Measurements from ENCODE around the gene SETD1A. TPM values are rescaled to one million over a fixed set of nuclear protein-coding genes. Genes with fewer than 3 reads are reported as not detected.
A peak's percentile ranks its signal among the peaks of the same experiment; 100 is the strongest.
"Not testable (repeated sequence)": the region's sequence is repeated elsewhere in the genome, so short reads cannot be mapped to it uniquely, and the experiment has no call there.

Gene SETD1A
- total RNA-seq, 2 experiments from 2014 or later = 23.9 to 26.4 TPM

DNA sequence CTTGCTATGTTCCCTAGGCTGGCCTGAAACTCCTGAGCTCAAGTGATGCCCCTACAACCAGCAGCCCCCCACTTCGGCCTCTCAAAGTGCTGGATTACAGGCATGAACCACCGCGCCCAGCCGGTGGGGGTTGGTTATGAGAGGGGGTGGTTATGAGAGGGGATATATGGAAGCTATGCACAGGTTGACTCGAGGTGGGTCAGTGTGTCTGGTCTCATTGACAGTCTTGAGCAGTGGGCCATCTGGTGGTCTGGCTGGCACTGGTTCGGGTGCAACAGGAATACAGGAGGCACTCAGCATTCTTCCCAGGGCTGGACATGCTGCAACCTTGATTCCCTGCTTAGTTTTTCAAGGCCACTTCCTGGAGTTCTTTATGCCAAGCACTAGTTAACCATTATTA, 58.5 kb downstream of the SETD1A start:
- Mint-ChIP-seq H3K4me3 (no peak overlapping the region), H3K27ac (no peak overlapping the region), H3K4me1 (peaks cover 3% of the 10 kb centered on the region), H3K36me3 (no peaks in the 10 kb centered on the region), H3K27me3 (peaks cover 39% of the 10 kb centered on the region), H3K9me3 (ENCODE audit: low read depth) (no peaks in the 10 kb centered on the region)
- DNase-seq = no peak
- CTCF ChIA-PET = interaction anchor here (1.0 kb wide), 2 partner anchors 62 to 80 kb away, joined by 3 to 4 read pairs; no protein-coding TSS in a partner anchor
- no peak for ATAC-seq

DNA sequence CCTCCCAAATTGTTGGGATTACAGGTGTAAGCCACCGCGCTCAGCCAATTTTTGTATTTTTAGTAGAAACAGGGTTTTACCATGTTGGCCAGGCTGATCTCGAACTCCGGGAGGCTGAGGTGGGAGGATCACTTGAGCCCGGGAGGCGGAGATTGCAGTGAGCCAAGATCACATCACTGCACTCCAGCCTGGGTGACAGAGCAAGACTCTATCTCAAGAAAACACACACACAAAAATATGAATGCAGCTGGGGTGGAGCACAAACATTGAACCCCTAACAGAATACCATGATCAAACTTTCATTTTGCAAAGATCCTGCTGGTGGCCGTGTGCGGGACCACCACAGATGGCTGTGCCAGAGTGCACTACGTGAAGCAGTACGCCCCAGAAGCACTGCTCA, 60.2 kb downstream of the SETD1A start:
- H3K4me1 Mint-ChIP-seq; H3K9me3 Mint-ChIP-seq (ENCODE audit: low read depth); H3K36me3 Mint-ChIP-seq; DNase-seq; CTCF ChIA-PET; ATAC-seq; H3K27ac Mint-ChIP-seq; H3K4me3 Mint-ChIP-seq: not testable (repeated sequence)
- peaks cover 23% of the 10 kb centered on the region for H3K27me3 Mint-ChIP-seq

DNA sequence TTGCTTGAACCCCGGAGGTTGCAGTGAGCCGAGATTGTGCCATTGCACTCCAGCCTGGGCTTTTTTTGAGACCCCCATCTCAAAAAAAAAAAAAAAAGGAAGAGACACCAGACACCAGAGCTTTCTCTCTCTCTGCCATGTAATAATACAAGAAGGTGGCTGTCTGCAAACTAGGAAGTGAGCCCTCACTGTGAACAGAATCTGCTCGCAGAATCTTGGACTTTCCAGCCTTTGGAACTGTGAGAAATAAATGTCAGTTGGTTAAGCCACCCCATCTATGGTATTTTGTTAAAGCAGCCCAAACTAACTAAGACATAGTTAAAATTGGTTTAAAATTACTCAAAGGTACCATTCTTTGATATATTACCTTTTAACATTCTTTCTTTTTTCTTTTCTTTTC, 63.0 kb downstream of the SETD1A start:
- DNase-seq (no peak), ATAC-seq (no peak)
- H3K9me3 Mint-ChIP-seq (ENCODE audit: low read depth) = no peaks in the 10 kb centered on the region
- peaks cover 5% of the 10 kb centered on the region for H3K27me3 Mint-ChIP-seq
- no peaks in the 10 kb centered on the region for H3K36me3 Mint-ChIP-seq
- no peak overlapping the region for H3K27ac Mint-ChIP-seq
- H3K4me3 Mint-ChIP-seq = no peak overlapping the region
- H3K4me1 Mint-ChIP-seq = peaks cover 9% of the 10 kb centered on the region
- CTCF ChIA-PET = interaction anchor here (1.1 to 2.0 kb wide), 2 partner anchors 35 to 218 kb away, joined by 3 to 7 read pairs; no protein-coding TSS in a partner anchor

DNA sequence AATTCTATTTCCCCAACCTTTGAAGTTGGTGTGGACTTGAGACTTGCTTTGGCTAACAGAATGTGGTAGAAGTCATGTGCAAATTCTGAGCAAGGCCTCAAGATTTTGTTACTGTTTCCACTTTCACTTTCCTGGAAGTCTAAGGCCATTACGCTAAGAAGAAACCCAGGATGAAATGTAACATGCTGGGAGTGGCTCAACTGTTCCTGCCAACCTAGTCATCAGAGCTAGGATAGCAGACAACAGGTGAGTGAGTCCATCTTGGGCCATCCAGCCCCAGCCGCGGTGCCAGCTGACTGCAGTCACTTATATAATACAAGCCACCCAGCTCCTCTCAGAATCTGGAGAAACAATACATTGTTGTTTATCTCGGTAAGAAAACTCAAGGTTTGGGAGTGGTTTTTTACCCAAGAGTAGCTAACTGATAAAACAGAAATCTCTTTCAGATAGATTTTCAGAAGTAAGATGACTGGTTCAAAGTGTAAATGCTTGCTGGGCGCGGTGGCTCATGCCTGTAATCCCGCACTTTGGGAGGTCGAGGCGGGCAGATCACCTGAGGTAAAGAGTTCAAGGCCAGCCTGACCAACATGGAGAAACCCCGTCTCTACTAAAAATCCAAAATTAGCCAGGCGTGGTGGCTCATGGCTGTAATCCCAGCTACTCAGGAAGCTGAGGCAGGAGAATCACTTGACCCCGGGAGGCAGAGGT, 65.1 kb downstream of the SETD1A start:
- no peaks in the 10 kb centered on the region for H3K27me3 Mint-ChIP-seq
- CTCF ChIA-PET = interaction anchor here (1.4 kb wide), 1 partner anchor 421 kb away, joined by 3 read pairs; no protein-coding TSS in a partner anchor
- ATAC-seq = no peak
- peaks cover 9% of the 10 kb centered on the region for H3K4me1 Mint-ChIP-seq
- no peak for DNase-seq
- no peaks in the 10 kb centered on the region for H3K36me3 Mint-ChIP-seq
- H3K27ac Mint-ChIP-seq = no peak overlapping the region
- H3K9me3 Mint-ChIP-seq (ENCODE audit: low read depth) = no peaks in the 10 kb centered on the region
- no peak overlapping the region for H3K4me3 Mint-ChIP-seq

DNA sequence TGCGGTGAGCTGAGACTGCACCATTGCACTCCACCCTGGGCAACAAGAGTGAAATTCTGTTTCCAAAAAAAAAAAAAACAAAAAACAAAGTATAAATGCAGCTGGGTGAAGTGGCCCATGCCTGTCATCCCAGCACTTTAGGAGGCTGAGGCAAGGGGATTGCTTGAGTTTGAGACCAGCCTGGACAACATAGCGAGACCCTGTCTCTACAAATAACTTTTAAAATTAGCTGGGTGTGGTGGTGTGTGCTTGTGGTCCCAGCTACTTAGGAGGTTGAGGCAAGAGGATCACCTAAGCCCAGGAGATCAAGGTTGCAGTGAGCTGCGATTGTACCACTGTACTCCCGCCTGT, 65.7 kb downstream of the SETD1A start:
- no peak for ATAC-seq
- H3K4me3 Mint-ChIP-seq = no peak overlapping the region
- no peaks in the 10 kb centered on the region for H3K27me3 Mint-ChIP-seq
- peaks cover 9% of the 10 kb centered on the region for H3K4me1 Mint-ChIP-seq
- DNase-seq = no peak
- no peaks in the 10 kb centered on the region for H3K9me3 Mint-ChIP-seq (ENCODE audit: low read depth)
- CTCF ChIA-PET = interaction anchor here (1.4 kb wide), 1 partner anchor 421 kb away, joined by 3 read pairs; no protein-coding TSS in a partner anchor
- no peak overlapping the region for H3K27ac Mint-ChIP-seq
- no peaks in the 10 kb centered on the region for H3K36me3 Mint-ChIP-seq

DNA sequence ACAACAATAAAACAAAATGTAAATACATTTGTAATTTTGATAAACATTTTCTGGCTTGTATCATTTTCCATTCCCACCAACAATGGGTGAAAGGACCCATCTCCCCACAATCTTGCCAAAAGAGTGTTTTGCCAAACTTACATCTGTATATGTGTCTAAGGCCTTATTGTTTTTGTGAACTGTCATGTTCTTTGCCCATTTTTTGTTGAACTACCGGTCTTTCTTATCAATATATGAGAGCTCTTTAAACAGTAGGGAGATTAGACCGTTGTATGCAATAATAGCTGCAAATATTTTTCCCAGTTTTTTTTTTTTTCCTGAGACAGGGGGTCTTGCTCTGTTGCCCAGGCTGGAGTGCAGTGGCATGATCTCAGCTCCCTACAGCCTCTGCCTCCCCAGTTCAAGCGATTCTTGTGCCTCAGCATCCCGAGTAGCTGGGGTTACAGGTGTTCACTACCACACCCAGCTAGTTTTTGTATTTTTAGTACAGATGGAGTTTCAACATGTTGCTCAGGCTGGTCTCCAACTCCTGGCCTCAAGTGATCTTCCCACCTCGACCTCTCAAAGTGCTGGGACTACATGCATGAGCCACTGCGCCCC, 66.2 kb downstream of the SETD1A start:
- no peaks in the 10 kb centered on the region for H3K9me3 Mint-ChIP-seq (ENCODE audit: low read depth)
- H3K27me3 Mint-ChIP-seq = no peaks in the 10 kb centered on the region
- CTCF ChIA-PET = interaction anchor here (1.3 kb wide), 1 partner anchor 39 kb away, joined by 3 read pairs; the partner anchor contains the start of gene HSD3B7
- no peak overlapping the region for H3K27ac Mint-ChIP-seq
- H3K4me3 Mint-ChIP-seq = no peak overlapping the region
- peaks cover 9% of the 10 kb centered on the region for H3K4me1 Mint-ChIP-seq
- no peaks in the 10 kb centered on the region for H3K36me3 Mint-ChIP-seq
- DNase-seq = no peak
- ATAC-seq = no peak

DNA sequence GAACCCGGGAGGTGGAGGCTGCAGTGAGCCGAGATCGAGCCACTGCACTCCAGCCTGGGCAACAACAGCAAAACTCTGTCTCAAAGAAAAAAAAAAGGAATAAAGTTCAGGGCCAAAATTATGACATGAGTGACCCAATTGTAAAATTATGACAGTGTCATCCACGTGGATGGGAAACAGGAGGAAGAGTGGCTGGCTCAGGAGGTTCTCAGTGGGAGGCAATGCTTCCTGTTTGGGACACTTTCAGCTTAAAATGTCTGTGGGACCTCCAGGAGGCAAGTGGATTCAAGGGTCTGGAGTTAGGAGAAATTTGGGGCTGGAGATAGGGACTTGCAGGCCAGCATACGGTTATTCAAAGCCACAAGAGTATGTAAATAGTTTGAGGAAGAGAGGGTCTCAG, 67.8 kb downstream of the SETD1A start:
- Mint-ChIP-seq H3K27ac (no peak overlapping the region), H3K9me3 (ENCODE audit: low read depth) (no peaks in the 10 kb centered on the region), H3K4me3 (no peak overlapping the region), H3K4me1 (peaks cover 9% of the 10 kb centered on the region), H3K27me3 (no peaks in the 10 kb centered on the region), H3K36me3 (no peaks in the 10 kb centered on the region)
- no peak for DNase-seq
- no peak for ATAC-seq
- CTCF ChIA-PET = no interaction called here

DNA sequence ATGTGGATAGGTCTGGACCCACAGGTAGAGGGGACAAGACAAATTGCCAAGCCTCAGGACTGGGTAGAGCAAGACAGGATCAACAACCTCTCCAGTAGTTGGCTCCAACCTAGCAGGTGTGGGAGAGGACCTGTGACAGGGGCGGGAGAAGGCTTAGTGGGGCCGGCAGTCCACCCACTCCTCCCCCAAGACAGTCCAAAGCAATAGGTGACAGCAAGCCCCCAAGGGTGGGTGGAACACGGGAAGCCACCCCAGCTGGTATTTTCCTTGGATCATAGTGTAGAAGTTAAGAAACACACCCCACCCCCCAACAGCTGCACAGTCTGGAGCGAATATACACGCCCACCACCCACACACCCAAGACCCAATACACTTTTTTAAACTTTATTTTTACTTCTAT, 71.7 kb downstream of the SETD1A start:
- no peaks in the 10 kb centered on the region for H3K9me3 Mint-ChIP-seq (ENCODE audit: low read depth)
- CTCF ChIA-PET = interaction anchor here (0.9 kb wide), 1 partner anchor 15 kb away, joined by 3 read pairs; no protein-coding TSS in a partner anchor
- no peak for ATAC-seq

DNA sequence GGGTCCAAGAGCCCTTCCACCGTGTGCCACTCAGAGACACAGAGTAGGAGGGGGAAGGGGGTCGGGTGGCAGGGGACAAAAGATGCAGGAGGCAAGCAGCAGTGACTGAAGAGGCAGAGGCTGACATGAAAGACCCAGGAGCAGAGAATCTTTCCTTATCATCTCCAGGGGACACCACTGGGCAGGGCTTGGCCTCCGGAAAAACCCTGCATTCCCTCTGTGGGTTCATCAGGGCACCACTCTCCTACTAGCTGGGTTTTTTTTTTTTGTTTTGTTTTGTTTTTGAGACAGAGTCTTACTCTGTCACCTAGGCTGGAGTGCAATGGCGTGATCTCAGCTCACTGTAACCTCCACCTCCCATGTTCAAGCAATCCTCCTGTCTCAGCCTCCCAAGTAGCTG, 73.7 kb downstream of the SETD1A start:
- no peak overlapping the region for H3K27ac Mint-ChIP-seq
- CTCF ChIA-PET = no interaction called here

More for the DNA sequence above, 71.7 kb downstream of the SETD1A start:
- no peak for DNase-seq
- Mint-ChIP-seq H3K27me3 (peaks cover 3% of the 10 kb centered on the region), H3K4me3 (no peak overlapping the region), H3K36me3 (peaks cover 5% of the 10 kb centered on the region), H3K27ac (no peak overlapping the region), H3K4me1 (peaks cover 16% of the 10 kb centered on the region)

DNA sequence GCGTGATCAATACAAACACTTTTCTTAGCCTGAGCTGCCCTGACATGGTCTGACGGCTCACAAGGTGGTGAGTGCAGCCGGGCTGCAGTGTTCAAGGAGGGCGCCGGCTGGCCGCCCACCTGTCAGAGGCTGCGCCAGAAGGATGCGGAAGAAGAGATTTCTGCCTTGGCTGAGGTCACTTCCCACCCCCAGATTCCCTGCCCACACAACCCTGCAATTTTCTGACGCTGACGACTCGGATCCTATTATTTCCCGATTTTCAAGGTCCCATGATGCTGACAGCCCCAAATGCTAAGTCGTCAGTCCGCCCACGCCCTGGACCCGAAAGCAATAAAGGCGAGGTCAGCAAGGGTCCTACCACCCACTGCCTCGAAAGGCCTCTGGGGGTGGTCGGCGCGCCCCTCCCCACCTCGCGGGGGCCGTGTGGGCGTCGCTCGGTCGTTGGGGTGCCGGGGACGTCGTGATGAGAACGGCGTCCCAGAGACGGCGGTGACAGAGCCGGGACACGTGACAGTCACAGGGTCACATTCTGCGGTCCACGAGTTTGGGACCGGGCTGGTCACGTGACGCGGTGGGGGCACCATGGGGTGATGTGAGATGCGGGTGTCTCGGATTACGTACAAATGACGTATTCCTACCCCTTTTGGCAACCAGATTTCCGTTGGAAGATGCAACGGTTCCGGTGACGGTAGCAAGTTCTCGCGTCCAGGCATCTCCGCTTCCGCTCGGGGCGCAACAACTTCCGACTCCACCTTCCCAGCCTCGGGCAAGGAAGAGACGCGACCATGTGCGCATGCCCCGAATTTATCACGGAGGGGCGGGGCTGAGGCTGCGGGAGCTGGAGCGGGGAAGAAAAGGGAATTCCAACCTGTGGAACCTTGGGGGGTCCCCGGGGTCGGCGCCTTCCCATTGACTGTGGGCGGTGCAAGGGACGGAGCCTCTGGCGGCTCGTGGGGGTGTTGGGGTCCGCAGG, 75.5 kb downstream of the SETD1A start, which contains the start of gene STX4:
TSS of gene STX4 (plus strand) at position 823 of the 973 bp plus-strand sequence. CDS start 248 bp downstream, outside the sequence.
- ATAC-seq (peak; percentile 88), DNase-seq (peak; percentile 99)
- Mint-ChIP-seq H3K4me3 (peak within 1 kb of the TSS; percentile 93), H3K27ac (peak within 1 kb of the TSS; percentile 92), H3K36me3 (peaks cover 14% of the 10 kb centered on the region), H3K4me1 (peaks cover 27% of the 10 kb centered on the region), H3K9me3 (ENCODE audit: low read depth) (no peaks in the 10 kb centered on the region), H3K27me3 (peaks cover 3% of the 10 kb centered on the region)
- CTCF ChIA-PET = interaction anchor here (1.0 to 1.6 kb wide), 3 partner anchors 31 to 110 kb away, joined by 3 to 6 read pairs (median 5); partner anchors contain the start of genes ZNF646 and ZNF668

More for the DNA sequence above, 73.7 kb downstream of the SETD1A start:
- Mint-ChIP-seq H3K27me3 (peaks cover 3% of the 10 kb centered on the region), H3K9me3 (ENCODE audit: low read depth) (no peaks in the 10 kb centered on the region), H3K4me3 (no peak overlapping the region), H3K4me1 (peaks cover 27% of the 10 kb centered on the region), H3K36me3 (peaks cover 13% of the 10 kb centered on the region)
- ATAC-seq (no peak), DNase-seq (no peak)

DNA sequence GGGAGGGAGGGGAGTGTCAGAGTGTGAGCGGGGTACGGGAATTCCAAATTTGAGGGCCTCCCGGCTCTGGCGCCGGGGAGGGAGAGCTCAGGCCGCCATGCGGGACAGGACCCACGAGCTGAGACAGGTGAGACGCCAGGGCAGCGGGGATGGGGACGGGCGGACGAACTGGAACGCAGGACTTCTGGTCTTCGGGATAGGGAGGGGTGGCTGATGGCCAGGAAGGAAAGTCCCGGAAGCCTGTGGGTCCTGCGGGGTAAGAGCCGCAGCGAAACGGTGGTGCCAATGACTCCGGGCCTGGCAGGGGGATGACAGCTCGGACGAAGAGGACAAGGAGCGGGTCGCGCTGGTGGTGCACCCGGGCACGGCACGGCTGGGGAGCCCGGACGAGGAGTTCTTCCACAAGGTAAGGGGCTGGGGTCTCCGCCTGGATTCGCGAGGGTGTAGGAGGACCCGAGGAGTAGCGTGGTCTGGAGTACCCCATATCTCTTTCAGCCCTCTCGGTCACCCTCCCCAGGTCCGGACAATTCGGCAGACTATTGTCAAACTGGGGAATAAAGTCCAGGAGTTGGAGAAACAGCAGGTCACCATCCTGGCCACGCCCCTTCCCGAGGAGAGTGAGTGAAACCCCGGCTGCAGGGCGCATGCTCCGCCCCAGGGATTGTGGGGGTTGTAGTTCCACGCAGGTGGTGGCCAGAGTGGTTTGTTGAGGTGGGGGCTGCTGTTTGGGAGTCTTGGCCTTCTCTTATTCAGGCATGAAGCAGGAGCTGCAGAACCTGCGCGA, 76.3 kb downstream of the SETD1A start:
- ATAC-seq (peak; percentile 43), DNase-seq (peak; percentile 94)
- Mint-ChIP-seq H3K9me3 (ENCODE audit: low read depth) (no peaks in the 10 kb centered on the region), H3K4me1 (peaks cover 27% of the 10 kb centered on the region), H3K4me3 (peak overlapping the region; percentile 93), H3K36me3 (peaks cover 14% of the 10 kb centered on the region), H3K27me3 (peaks cover 3% of the 10 kb centered on the region), H3K27ac (peak overlapping the region; percentile 92)
- CTCF ChIA-PET = interaction anchor here (0.6 to 1.6 kb wide), 5 partner anchors 24 to 111 kb away, joined by 3 to 6 read pairs (median 3); partner anchors contain the start of genes ZNF646 and ZNF668
